Fibroblast of mammary gland (primary cell): ENCODE measurements around the gene DYNLT5.
A peak's percentile ranks its signal among the peaks of the same experiment; 100 is the strongest.

ENCODE experiments used
- DNase-seq: peaks from one replicate; pipeline ENCODE4 v3.0.0-alpha.2; 2010; ENCODE audit warnings: low read depth
- H3K4me3 ChIP-seq: 2 replicates; pipeline ENCODE4 v1.5.1; 2011; ENCODE audit warnings: low read depth, mild to moderate bottlenecking, low read length, moderate library complexity; ENCODE audit not compliant: control insufficient read depth
- TF ChIP-seq, protein P1 (sequence below): conservative IDR thresholded peaks from 2 replicates; pipeline ENCODE4 v1.5.1; 2011; ENCODE audit warnings: low read depth, low read length, inconsistent platforms; ENCODE audit not compliant: control insufficient read depth, insufficient read depth

The DYNLT5 gene

DNA sequence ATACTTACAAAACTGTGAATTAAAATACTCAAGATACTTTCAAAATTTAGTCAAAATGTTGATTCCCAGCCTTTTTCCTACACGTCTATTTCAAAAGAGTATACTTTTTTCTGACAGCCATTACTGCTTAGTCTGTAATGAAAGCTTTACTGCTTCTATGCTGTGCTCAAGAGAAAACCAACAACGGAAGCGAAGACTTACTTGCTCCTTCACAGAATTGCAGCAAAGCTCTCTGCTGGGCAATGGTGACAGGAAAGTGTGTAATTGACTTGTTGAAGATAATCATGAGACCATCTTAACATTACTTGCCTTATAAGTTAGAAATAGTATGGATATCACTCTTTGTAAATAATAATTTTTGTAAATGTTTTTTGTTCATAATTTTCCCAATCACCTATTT is 1.7 kb upstream of the DYNLT5 start:
- no peak overlapping the region for H3K4me3 ChIP-seq
- TF ChIP-seq, protein P1, sequence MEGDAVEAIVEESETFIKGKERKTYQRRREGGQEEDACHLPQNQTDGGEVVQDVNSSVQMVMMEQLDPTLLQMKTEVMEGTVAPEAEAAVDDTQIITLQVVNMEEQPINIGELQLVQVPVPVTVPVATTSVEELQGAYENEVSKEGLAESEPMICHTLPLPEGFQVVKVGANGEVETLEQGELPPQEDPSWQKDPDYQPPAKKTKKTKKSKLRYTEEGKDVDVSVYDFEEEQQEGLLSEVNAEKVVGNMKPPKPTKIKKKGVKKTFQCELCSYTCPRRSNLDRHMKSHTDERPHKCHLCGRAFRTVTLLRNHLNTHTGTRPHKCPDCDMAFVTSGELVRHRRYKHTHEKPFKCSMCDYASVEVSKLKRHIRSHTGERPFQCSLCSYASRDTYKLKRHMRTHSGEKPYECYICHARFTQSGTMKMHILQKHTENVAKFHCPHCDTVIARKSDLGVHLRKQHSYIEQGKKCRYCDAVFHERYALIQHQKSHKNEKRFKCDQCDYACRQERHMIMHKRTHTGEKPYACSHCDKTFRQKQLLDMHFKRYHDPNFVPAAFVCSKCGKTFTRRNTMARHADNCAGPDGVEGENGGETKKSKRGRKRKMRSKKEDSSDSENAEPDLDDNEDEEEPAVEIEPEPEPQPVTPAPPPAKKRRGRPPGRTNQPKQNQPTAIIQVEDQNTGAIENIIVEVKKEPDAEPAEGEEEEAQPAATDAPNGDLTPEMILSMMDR = no peak
- DNase-seq = no peak

DNA sequence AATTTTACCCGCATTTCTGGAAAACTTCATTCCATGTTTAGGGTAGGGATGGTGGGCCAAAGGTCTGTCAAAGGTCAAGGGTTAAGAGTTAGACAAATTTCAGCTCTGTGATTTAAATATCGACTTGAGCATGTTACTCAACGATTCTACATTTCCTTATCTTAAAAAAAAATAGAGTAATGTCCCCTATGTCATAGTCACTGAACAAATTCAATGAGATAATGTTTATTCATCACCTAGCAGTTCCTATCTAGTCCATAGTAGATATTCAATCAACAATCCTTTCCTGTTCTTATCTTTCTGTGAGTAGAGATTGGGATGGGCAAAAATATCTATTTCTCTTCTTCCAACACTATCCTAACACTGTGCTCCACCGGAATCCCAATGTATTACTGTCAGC is 1.1 kb upstream of the DYNLT5 start:
- no peak overlapping the region for H3K4me3 ChIP-seq
- no peak for DNase-seq
- TF ChIP-seq, protein P1 = no peak

GRCh38 chr1:66752671-66753371 is 562 bp downstream of the DYNLT5 start:
- DNase-seq = no peak
- TF ChIP-seq, protein P1 = no peak
- peak overlapping the region; percentile 46 for H3K4me3 ChIP-seq

GRCh38 chr1:66757722-66758240 is 5.5 kb downstream of the DYNLT5 start:
- no peak overlapping the region for H3K4me3 ChIP-seq
- TF ChIP-seq, protein P1 = no peak
- DNase-seq = no peak

- TF ChIP-seq, protein P1 = no peak
- no peak overlapping the region for H3K4me3 ChIP-seq
- peak; percentile 14 for DNase-seq
Measured at GRCh38 chr1:66758241-66758755, 6.0 kb downstream of the DYNLT5 start.

DNA sequence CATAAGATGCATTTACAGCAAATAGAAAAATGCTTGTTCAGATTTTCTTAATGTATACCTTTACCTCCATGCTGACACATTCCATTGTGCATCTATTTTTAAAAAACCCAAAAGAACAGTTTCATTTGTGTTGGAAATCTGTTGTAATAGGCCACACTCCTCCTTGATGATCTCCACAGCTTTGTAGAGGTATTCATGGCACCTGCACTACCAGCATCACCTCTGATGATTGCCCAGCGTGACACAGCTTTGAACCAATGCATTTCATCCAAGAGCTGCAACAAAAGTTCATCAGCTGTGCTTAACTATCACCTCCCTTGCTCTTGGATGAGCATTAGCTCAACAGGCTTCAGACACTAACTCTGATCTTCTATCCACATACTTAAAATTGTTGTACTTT is 8.2 kb downstream of the DYNLT5 start:
- TF ChIP-seq, protein P1 = no peak
- DNase-seq = no peak
- no peak overlapping the region for H3K4me3 ChIP-seq
